Peyer's patch (tissue), 4 donors: ENCODE data around the gene DNAJB6.

Experiments
- POLR2A ChIP-seq, 2 donors: fragments of 450-650 bp; IDR thresholded peaks; one replicate each; pipeline ENCODE4 v1.5.1; 2017; ENCODE audit warnings: antibody characterized with exemption in 2 of 2, mild to moderate bottlenecking in 2 of 2, moderate library complexity in 2 of 2
- TF ChIP-seq, protein P1 (sequence below), 6 experiments: fragments of 450-650 bp in 4 of 6; fragments of 200-600 bp in 2 of 6; sonication (generic) in 1 of 6; IDR thresholded peaks; one replicate each; pipeline ENCODE4 v1.5.1; 2017 to 2019; ENCODE audit warnings: antibody characterized with exemption in 6 of 6, mild to moderate bottlenecking in 3 of 6, moderate library complexity in 1 of 6

DNA sequence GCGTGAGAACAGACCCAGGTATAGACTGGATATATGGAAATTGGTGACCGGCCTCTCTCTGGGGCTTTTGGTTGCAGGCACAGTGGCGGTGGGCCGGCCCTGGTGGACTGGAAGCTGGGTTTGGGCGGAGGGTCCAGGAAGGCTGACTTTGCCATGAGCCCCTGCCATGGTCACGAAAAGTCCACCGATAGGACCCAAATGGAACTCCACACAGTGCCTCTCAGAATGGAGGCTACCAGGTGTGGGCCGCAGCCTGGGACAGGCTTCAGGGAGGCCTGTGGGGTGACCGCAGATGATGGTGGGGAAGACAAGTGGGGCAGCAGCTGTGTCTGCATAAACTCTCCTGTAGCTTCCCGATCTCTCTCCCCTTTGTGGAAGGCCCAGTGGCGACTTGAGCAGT lies 123.2 kb downstream of the DNAJB6 start:
- TF ChIP-seq, protein P1, sequence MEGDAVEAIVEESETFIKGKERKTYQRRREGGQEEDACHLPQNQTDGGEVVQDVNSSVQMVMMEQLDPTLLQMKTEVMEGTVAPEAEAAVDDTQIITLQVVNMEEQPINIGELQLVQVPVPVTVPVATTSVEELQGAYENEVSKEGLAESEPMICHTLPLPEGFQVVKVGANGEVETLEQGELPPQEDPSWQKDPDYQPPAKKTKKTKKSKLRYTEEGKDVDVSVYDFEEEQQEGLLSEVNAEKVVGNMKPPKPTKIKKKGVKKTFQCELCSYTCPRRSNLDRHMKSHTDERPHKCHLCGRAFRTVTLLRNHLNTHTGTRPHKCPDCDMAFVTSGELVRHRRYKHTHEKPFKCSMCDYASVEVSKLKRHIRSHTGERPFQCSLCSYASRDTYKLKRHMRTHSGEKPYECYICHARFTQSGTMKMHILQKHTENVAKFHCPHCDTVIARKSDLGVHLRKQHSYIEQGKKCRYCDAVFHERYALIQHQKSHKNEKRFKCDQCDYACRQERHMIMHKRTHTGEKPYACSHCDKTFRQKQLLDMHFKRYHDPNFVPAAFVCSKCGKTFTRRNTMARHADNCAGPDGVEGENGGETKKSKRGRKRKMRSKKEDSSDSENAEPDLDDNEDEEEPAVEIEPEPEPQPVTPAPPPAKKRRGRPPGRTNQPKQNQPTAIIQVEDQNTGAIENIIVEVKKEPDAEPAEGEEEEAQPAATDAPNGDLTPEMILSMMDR (IDR thresholded peaks at IDR 0.05) = no peak
- TF ChIP-seq POLR2A (IDR thresholded peaks at IDR 0.05) = no peak
